NCI-H748 treated with DMSO at 0.1 percent for 48 hours (cell line): Measurements from ENCODE around the gene PCCB.
A peak's percentile ranks its signal among the peaks of the same experiment; 100 is the strongest.
"Not testable (repeated sequence)": the region's sequence is repeated elsewhere in the genome, so short reads cannot be mapped to it uniquely, and the experiment has no call there.

Source experiments
- DNase-seq: peaks from one replicate; lab custom pipeline; 2025; lab: John Stamatoyannopoulos, UW

PCCB gene

GRCh38 chr3:136263251-136263650 lies 13.1 kb downstream of the PCCB start:
- no peak for DNase-seq

DNA sequence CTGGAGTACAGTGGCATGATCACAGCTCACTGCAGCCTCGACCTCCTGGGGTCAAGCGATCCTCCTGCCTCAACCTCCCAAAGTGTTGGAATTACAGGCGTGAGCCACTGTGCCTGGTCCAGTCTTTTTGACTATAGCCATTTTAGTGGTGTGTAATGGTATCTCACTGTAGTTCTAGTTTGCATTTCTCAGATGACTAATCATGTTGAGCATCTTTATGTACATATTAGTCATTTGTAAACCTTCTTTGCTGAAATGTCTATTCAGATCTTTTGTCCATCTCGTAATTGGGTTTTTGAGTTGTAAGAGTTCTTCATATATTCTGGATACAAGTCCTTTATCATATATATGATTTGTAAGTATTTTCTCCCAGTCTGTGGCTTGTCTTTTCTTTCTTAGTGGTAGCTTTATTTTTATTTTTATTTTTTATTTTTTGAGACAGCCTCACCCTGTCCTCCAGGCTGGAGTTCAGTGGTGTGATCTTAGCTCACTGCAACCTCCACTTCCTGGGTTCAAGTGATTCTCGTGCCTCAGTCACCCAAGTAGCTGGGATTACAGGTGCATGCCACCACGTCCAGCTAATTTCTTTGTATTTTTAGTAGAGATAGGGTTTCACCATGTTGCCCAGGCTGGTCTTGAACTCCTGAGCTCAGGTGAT lies 16.5 kb downstream of the PCCB start:
- not testable (repeated sequence) for DNase-seq

DNA sequence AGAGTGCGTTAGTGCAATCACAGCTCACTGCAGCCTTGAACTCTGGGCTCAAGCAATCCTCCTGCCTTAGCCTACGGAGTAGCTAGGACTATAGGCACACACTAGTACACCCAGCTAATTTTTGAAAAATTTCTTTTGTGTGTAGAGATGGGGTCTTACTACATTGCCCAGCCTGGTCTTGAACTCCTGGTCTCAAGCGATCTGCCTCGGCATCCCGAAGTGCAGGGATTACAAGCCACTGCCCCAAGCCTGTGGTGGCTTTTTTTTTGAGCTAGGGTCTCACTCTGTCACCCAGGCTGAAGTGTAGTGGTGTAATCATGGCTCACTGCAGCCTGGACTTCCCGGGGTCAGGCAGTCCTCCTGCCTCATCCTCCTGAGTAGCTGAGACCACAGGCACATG lies 17.1 kb downstream of the PCCB start:
- DNase-seq = no peak

DNA sequence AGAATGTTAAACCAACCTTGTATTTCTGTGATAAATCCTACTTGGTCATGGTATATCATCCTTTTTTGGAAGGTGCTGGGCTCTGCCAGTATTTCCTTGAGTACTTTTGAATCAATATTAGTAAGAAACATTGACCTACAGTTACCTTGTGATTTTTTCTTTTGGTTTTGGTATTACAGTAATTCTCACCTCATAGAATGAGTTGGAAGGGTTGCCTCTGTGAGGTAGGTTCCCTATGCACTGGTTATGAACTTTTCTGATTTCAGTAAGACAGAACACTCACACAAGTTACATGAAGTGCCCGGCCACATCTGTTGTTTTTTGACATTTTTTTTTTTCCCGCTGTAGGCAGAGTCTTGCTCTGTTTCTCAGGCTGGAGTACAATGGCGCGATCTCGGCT lies 20.0 kb downstream of the PCCB start:
- DNase-seq = no peak

GRCh38 chr3:136271626-136272025 lies 21.5 kb downstream of the PCCB start:
- DNase-seq = not testable (repeated sequence)

- no peak for DNase-seq
Observed at GRCh38 chr3:136276049-136276755, 26.1 kb downstream of the PCCB start.

DNA sequence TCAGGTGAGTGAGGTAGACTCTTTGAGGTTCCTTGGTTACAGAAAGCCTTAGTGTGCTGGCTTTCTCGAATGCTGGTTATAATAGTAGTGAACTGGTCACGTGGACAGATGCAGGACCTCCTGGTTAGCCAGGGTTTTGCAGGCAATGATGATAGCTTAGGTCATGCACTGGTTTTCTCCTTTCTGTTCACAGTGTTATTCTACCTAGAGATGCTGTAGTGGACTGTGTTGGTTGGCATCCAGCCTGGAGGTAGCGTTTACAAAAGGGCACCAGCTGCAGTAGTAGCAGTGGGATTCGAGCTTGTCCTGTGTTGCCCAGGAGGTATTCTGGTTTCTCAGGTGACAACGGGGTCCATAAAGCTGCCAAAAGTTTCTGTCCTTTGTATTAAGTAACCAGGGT lies 27.0 kb downstream of the PCCB start:
- DNase-seq = no peak

DNA sequence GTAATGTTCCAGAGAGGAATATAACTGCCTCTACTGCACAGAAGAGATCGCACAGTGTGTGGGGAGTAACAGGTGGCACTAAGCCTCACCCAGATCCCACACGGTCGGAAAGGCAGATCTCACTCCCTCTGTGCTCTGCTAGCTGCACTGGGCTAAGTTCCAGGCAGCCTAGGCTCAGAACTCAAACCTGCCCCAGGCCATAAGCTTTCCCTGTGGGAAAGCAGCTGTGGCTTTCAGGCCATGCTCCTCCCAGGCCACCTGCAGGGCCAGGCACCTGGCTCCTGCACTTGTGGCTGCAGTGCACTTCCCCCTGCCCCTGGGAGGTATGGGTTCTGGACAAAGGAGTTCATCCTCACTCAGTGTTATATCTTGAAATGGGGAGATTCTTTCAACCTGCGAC lies 27.5 kb downstream of the PCCB start:
- no peak for DNase-seq

DNA sequence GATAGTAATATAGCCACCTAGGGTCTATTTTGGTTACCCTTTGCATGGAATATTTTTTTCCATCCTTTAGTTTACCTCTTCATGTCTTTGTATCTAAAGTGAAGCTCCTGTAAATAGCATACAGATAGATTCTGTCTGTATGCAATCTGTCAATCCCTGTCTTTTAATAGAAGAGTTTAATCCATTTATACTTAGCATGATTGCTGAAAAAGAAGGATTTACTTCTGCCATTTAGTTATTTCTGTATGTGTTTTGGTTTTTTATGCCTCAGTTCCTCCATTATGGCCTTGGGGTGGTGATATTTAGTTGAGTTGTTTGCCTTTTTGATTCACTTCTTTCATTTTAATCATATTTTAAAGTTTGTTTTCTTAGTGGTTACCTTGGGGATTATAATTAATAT lies 29.0 kb downstream of the PCCB start:
- DNase-seq = no peak

DNA sequence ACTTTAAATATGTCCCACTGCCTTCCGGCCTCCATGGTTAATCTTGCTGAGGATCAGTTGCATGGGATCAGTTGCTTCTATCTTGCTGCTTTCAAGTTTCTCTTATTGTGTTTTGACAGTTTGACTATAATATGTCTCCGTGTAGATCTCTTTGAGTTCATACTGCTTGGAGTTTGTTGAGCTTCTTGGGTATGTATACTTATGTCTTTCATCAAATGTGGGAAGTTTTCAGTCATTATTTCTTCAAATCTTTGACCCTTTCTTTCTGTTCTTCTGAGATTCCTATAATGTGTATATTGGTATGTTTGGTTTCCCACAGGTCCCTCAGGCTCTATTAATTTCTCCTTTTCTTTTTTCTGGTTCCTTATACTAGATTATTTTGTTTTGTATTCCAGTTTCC lies 30.8 kb downstream of the PCCB start:
- no peak for DNase-seq

- DNase-seq = no peak
Observed at GRCh38 chr3:136281966-136282520, 31.9 kb downstream of the PCCB start.

GRCh38 chr3:136283627-136284026 lies 33.5 kb downstream of the PCCB start:
- no peak for DNase-seq

DNA sequence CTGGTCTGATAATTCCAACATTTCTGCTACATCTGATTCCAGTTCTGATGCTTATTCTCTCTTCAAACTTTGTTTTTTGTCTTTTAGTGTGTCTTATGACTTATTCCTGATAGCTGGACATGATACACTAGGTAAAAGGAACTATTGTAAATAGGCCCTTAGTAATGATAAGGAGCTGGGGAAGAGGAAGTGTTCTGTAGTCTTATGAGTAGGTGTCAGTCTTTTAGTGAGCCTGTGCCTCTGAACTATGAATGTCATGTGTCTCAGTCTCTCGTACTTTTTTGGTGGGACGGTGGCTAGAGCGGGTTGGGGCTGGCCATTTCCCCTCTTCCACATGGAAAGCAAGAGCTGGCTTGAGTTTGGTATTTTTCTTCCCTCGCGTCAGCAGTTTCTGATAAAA lies 41.2 kb downstream of the PCCB start:
- DNase-seq = no peak

GRCh38 chr3:136292500-136292899 lies 42.4 kb downstream of the PCCB start:
- no peak for DNase-seq

- DNase-seq = no peak
Observed at GRCh38 chr3:136293279-136293678, 43.1 kb downstream of the PCCB start.

DNA sequence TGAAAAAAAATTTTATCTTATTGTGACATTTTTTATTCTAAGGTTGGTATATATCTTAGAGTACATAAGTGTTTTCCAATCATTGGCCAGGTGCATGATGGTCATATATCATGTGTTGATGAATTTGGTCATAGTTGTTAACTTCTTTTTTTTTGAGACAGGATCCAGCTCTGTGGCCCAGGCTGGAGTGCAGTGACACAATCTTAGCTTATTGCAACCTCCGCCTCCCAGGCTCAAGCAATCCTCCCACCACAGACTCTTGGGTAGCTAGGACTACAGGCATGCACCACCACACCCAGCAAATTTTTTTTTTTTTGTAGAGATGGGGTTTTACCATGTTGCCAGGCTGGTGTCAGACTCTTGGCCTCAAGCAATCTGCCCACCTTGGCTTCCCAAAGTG lies 44.0 kb downstream of the PCCB start:
- no peak for DNase-seq

DNA sequence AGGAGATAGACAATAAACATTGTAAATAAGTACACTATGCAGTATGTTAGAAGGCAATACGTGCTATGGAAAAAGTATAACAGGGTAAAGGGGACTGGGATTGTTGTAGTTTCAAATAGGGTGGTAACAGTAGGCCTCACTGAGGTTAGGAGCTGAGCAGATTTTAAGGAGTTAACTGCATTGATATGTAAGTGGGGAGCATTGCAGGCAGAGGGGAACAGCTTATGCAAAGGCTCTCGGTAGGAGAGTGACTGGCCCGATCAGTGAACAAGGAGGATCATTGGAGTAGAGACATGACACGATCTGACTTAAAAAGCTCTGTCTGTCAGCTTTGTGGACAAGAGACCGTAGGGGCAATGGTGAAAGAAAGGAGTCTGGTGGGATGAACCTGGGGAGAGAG lies 46.8 kb downstream of the PCCB start:
- no peak for DNase-seq

DNA sequence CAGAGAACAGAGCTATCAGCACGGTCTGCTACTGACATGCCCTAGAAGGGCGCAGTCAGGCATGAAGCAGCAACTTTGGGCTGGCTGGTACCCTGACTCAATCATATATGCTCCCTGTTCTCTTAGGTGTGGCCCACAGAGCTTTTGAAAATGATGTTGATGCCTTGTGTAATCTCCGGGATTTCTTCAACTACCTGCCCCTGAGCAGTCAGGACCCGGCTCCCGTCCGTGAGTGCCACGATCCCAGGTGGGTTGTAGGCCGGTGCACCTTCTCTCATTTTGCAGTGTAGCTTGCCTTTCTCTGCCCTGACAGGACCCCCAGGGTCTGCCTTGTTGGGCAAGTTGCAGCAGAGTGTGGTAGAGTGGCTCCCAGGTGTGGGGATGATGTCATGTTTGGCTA lies 47.7 kb downstream of the PCCB start:
- DNase-seq = no peak

DNA sequence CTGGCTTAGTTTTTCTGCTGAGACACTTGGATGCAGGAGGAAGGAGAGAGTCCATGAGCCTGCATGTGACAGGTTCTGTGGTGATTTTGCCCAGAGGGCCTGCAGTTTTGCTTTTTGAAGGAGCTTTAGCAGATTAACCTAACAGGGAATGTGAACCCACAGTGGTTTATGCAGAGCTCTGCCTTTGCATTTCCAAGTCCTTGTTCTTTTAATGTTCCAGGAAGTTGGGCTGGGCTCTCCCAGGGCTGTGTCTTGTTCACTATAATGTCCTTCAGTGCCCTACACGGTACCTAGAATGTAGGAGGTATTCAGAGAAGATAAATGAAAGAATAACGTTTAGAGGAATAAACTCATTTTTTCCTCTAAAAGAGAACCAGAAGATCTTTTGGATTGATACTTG lies 50.3 kb downstream of the PCCB start:
- no peak for DNase-seq

DNA sequence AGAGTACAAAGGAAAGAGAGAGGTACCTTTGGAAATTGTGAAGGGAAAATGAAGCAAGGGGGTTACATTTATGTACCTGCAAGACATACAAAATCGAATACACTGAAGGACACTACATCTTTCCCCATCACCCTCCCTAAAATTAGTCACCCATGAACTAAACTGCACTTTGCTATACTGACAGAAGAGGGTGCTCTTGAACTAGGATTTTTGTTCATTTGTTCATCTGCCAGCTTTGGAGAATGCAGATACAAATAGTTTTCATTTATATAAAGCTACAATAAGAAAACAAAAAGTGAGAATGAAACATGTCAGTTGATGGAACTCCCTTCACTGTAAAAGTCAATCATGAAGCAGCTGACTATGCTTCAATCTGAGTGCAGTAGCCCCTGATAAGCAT lies 55.7 kb downstream of the PCCB start:
- DNase-seq = peak; percentile 11

GRCh38 chr3:136311261-136311660 lies 61.1 kb downstream of the PCCB start:
- DNase-seq = no peak

GRCh38 chr3:136311968-136312367 lies 61.8 kb downstream of the PCCB start:
- DNase-seq = no peak

DNA sequence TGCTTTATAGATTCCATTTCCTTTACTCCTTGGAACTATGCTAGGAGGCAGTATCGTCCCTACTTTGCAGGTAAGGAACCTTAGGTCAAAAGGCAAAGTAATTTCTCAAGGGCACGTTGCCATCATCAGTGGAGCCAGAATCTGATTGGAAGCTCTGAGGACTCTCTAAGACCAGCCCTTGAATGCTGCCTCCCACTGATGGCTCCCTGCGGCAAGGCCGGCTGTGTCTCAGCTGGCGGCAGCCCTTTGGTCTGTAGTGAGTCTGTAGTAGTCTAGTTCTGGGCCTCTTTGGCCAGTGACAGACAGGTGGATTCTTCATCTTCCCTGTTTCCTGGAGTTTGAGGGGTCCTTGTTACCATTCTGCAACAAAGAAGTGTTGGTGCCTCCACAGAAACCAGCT lies 76.2 kb downstream of the PCCB start:
- no peak for DNase-seq

GRCh38 chr3:136327671-136328070 lies 77.5 kb downstream of the PCCB start:
- no peak for DNase-seq
